Ovary (tissue), 9 donors: ENCODE measurements around the gene TOX3. TPM values are rescaled to one million over a fixed set of nuclear protein-coding genes. Genes with fewer than 3 reads are reported as not detected.

Experiments used
- DNase-seq, 5 donors: peaks; one replicate each; pipeline ENCODE4 v3.0.0-alpha.2; 2019 to 2020
- H3K27ac ChIP-seq, 2 donors: fragments of 200-600 bp; one replicate each; pipeline versions ENCODE4 v1.5.1 to v1.8.0; 2019 to 2022
- H3K27me3 ChIP-seq: fragments of 200-600 bp; one replicate; pipeline ENCODE4 v1.8.0; 2022
- H3K36me3 ChIP-seq: fragments of 200-600 bp; sonication (generic); one replicate; pipeline ENCODE4 v1.5.1; 2019
- H3K4me1 ChIP-seq: one replicate; pipeline ENCODE4 v1.8.1; 2013; ENCODE audit warnings: mild to moderate bottlenecking, moderate library complexity; ENCODE audit not compliant: insufficient read depth
- H3K4me3 ChIP-seq: fragments of 200-600 bp; sonication (generic); one replicate; pipeline ENCODE4 v1.5.1; 2017
- H3K9me3 ChIP-seq, 2 donors: fragments of 200-600 bp in 1 of 2; sonication (generic) in 1 of 2; one replicate each; pipeline versions ENCODE4 v1.5.1 to v1.8.1; 2013 to 2019; ENCODE audit warnings: mild to moderate bottlenecking in 1 of 2, moderate library complexity in 1 of 2
- CTCF ChIP-seq, 3 donors: fragments of 450-650 bp in 2 of 3; fragments of 200-600 bp in 1 of 3; IDR thresholded peaks; one replicate each; pipeline versions ENCODE4 v1.5.1 to v1.8.0; 2016 to 2022; ENCODE audit warnings: antibody characterized with exemption in 3 of 3, mild to moderate bottlenecking in 1 of 3
- EP300 ChIP-seq: sonication (generic); formaldehyde crosslinking; IDR thresholded peaks from one replicate; pipeline ENCODE4 v1.6.1; 2017; ENCODE audit warnings: antibody characterized with exemption
- POLR2A ChIP-seq: fragments of 450-650 bp; IDR thresholded peaks from one replicate; pipeline ENCODE4 v1.6.1; 2017; ENCODE audit warnings: antibody characterized with exemption, mild to moderate bottlenecking, moderate library complexity
- WGBS, 3 donors: extraction: QIAGEN DNeasy Blood & Tissue Kit in 1 of 3; methylation state at CpG; one replicate each; pipeline versions ENCODE4 v1.1.5 to v1.1.7; 2013 to 2017; 5-methylcytosine and 5-hydroxymethylcytosine counted together
- intact Hi-C, 4 donors: fragments of 100-400 bp; cut with DNase I; formaldehyde crosslinking; loops; one replicate each; pipeline versions ENCODE4 v1.11.0 to v1.15.1; 2022 to 2023
- polyA plus RNA-seq, 2 donors: library from polyadenylated mRNA; stranded (reverse); fragments of 200-250 nt in 1 of 2; fragments of 350-450 nt in 1 of 2; fragmentation: Illumina TruSeq in 1 of 2; extraction: RNeasy Lipid Tissue Mini Kit (QIAGEN cat#74804) in 1 of 2; gene quantifications; one replicate each; pipeline ENCODE4 v1.2.3, GENCODE V29; 2013 to 2014
- total RNA-seq, 7 donors: library from RNA; depleted of rRNA in 2 of 7; stranded (reverse); fragments of >200 nt in 2 of 7; fragmentation: NEBNext Ultra II Directional in 3 of 7; extraction: Animal tissue kit (Norgen Biotek cat#: 25700) in 3 of 7; gene quantifications; one replicate each; pipeline versions ENCODE4 v1.1.0 to v1.2.4, GENCODE V29; 2016 to 2023
- donor health status: DM: no; HTN: no; CAD: no; lungs with moderate emphysema.
- donor health status: DM: no; HTN: no; CAD: no.
- donor health status: Bipolar disorder and iron deficiency.
- donor health status: DM: yes; HTN: yes; CAD: no.
- donor health status: DM: no; HTN: no; CAD: no.
- donor health status: DM: yes; HTN: yes; CAD: no.

TOX3 gene
- total and polyA plus RNA-seq, 9 donors: 0.36 to 2.4 (median 1.2) TPM; not detected in 1

GRCh38 chr16:52466994-52467393 lies 79.9 kb downstream of the TOX3 start:
- TF ChIP-seq EP300 (no peak), CTCF (IDR thresholded peaks at IDR 0.05) (no peak), POLR2A (no peak)
- intact Hi-C loops: no loop called here
- no peaks in the 10 kb centered on the region for H3K4me1 ChIP-seq
- no peak overlapping the region for H3K27ac ChIP-seq
- H3K36me3 ChIP-seq: no peaks in the 10 kb centered on the region
- no peaks in the 10 kb centered on the region for H3K27me3 ChIP-seq
- no peaks in the 10 kb centered on the region for H3K9me3 ChIP-seq
- DNase-seq: no peak
- 20 to 31% (median 26%) methylated on average over 3 of the region's 3 CpGs for WGBS, 3 donors
- H3K4me3 ChIP-seq: no peak overlapping the region

- WGBS, 3 donors: 62 to 77% (median 72%) methylated on average over 5 of the region's 5 CpGs
- no peak for DNase-seq
- H3K36me3 ChIP-seq: no peaks in the 10 kb centered on the region
- intact Hi-C loops: no loop called here
- H3K27me3 ChIP-seq: no peaks in the 10 kb centered on the region
- H3K4me1 ChIP-seq: no peaks in the 10 kb centered on the region
- TF ChIP-seq EP300 (no peak), POLR2A (no peak), CTCF (IDR thresholded peaks at IDR 0.05) (no peak)
- no peaks in the 10 kb centered on the region for H3K9me3 ChIP-seq
- H3K27ac ChIP-seq: no peak overlapping the region
- H3K4me3 ChIP-seq: no peak overlapping the region
Measured at GRCh38 chr16:52465711-52466267, 81.2 kb downstream of the TOX3 start.

GRCh38 chr16:52463904-52464303 lies 83.0 kb downstream of the TOX3 start:
- intact Hi-C loops: no loop called here
- no peak overlapping the region for H3K4me3 ChIP-seq
- no peaks in the 10 kb centered on the region for H3K36me3 ChIP-seq
- H3K27me3 ChIP-seq: no peaks in the 10 kb centered on the region
- H3K4me1 ChIP-seq: no peaks in the 10 kb centered on the region
- H3K9me3 ChIP-seq: no peaks in the 10 kb centered on the region
- no peak for DNase-seq
- no peak overlapping the region for H3K27ac ChIP-seq
- no peak for TF ChIP-seq CTCF (IDR thresholded peaks at IDR 0.05)
- no peak for TF ChIP-seq EP300
- no peak for TF ChIP-seq POLR2A
- WGBS, 3 donors: 87 to 95% (median 94%) methylated on average over 8 of the region's 8 CpGs

DNA sequence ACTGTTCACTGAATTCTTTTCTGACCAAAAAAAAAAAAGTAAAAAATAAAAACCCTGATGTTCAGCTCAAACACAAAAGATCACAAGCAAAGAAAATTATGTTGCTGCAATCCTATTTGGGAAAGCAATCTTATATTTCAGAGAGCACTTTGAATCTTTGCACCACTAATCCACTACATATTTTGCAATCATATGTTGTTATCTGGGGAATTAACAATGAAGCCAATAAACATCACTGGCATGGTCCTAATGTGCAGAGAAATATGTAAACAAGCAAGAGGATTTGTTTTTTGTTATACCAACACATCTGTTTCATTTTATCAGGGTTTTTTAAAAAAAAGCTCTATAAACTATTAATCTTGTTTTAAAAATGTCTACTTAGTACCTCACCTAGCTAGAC lies 84.1 kb downstream of the TOX3 start:
- intact Hi-C loops: no loop called here
- no peaks in the 10 kb centered on the region for H3K27me3 ChIP-seq
- H3K4me1 ChIP-seq: no peaks in the 10 kb centered on the region
- no peak for DNase-seq
- no peak overlapping the region for H3K4me3 ChIP-seq
- no peaks in the 10 kb centered on the region for H3K9me3 ChIP-seq
- no peak overlapping the region for H3K27ac ChIP-seq
- no peaks in the 10 kb centered on the region for H3K36me3 ChIP-seq
- TF ChIP-seq POLR2A: no peak
- no peak for TF ChIP-seq CTCF (IDR thresholded peaks at IDR 0.05)
- no peak for TF ChIP-seq EP300
